Sigmoid colon (tissue), 7 donors: ENCODE data around the gene HACL1. TPM values are rescaled to one million over a fixed set of nuclear protein-coding genes. Genes with fewer than 3 reads are reported as not detected.
"Not testable (repeated sequence)": the region's sequence is repeated elsewhere in the genome, so short reads cannot be mapped to it uniquely, and the experiment has no call there.

ENCODE experiments used
- DNase-seq: peaks from one replicate; pipeline ENCODE4 v3.0.0-alpha.2; 2019
- H3K27ac ChIP-seq, 4 donors: fragments of 200-600 bp; sonication (generic); one replicate each; pipeline ENCODE4 v1.5.1; 2016 to 2019; ENCODE audit warnings: mild to moderate bottlenecking in 1 of 4
- H3K27me3 ChIP-seq, 3 donors: fragments of 200-600 bp; sonication (generic); one replicate each; pipeline ENCODE4 v1.5.1; 2019; ENCODE audit warnings: mild to moderate bottlenecking in 1 of 3
- H3K36me3 ChIP-seq, 4 donors: fragments of 200-600 bp; sonication (generic); one replicate each; pipeline ENCODE4 v1.5.1; 2016 to 2019
- H3K4me1 ChIP-seq, 4 donors: fragments of 200-600 bp; sonication (generic); one replicate each; pipeline ENCODE4 v1.5.1; 2017 to 2019
- H3K4me3 ChIP-seq, 4 donors: fragments of 200-600 bp; sonication (generic); one replicate each; pipeline ENCODE4 v1.5.1; 2017 to 2019; ENCODE audit warnings: mild to moderate bottlenecking in 2 of 4, moderate library complexity in 1 of 4
- H3K9me3 ChIP-seq, 4 donors: fragments of 200-600 bp in 3 of 4; sonication (generic) in 3 of 4; one replicate each; pipeline versions ENCODE4 v1.5.1 to v1.6.1; 2013 to 2019
- EP300 ChIP-seq, 4 donors: sonication (generic); formaldehyde crosslinking; IDR thresholded peaks; one replicate each; pipeline ENCODE4 v1.6.1; 2017; ENCODE audit warnings: antibody characterized with exemption in 4 of 4
- POLR2A ChIP-seq, 2 donors: fragments of 450-650 bp; IDR thresholded peaks; one replicate each; pipeline ENCODE4 v1.6.1; 2016; ENCODE audit warnings: antibody characterized with exemption in 2 of 2, mild to moderate bottlenecking in 2 of 2, moderate library complexity in 2 of 2
- POLR2AphosphoS5 ChIP-seq, 4 donors: sonication (generic); formaldehyde crosslinking; IDR thresholded peaks; one replicate each; pipeline ENCODE4 v1.6.1; 2017; ENCODE audit warnings: antibody characterized with exemption in 4 of 4
- WGBS, 2 donors: extraction: QIAGEN DNeasy Blood & Tissue Kit; methylation state at CpG; one replicate each; pipeline ENCODE4 v1.1.7; 2013; 5-methylcytosine and 5-hydroxymethylcytosine counted together
- intact Hi-C: fragments of 100-400 bp; cut with DNase I; formaldehyde crosslinking; loops from one replicate; pipeline ENCODE4 v1.15.1; 2023
- polyA plus RNA-seq, 3 donors: library from polyadenylated mRNA; stranded (reverse); fragments of 200-250 nt; gene quantifications; one replicate each; pipeline ENCODE4 v1.2.3, GENCODE V29; 2013
- total RNA-seq, 4 donors: library from RNA; depleted of rRNA; stranded (reverse); fragments of >200 nt; gene quantifications; one replicate each; pipeline ENCODE4 v1.1.0, GENCODE V29; 2016
- TF ChIP-seq, protein P1 (sequence below), 4 experiments: fragments of 450-650 bp in 3 of 4; fragments of 200-600 bp in 1 of 4; IDR thresholded peaks; one replicate each; pipeline ENCODE4 v1.5.1; 2016 to 2019; ENCODE audit warnings: antibody characterized with exemption in 4 of 4, mild to moderate bottlenecking in 3 of 4, moderate library complexity in 2 of 4
- donor health status: healthy with polysubstance abuse.
- donor health status: Bipolar disorder and iron deficiency.
- donor health status: healthy.

HACL1 gene
- total and polyA plus RNA-seq, 7 donors, result 10.9 to 24.7 (median 15.5) TPM

DNA sequence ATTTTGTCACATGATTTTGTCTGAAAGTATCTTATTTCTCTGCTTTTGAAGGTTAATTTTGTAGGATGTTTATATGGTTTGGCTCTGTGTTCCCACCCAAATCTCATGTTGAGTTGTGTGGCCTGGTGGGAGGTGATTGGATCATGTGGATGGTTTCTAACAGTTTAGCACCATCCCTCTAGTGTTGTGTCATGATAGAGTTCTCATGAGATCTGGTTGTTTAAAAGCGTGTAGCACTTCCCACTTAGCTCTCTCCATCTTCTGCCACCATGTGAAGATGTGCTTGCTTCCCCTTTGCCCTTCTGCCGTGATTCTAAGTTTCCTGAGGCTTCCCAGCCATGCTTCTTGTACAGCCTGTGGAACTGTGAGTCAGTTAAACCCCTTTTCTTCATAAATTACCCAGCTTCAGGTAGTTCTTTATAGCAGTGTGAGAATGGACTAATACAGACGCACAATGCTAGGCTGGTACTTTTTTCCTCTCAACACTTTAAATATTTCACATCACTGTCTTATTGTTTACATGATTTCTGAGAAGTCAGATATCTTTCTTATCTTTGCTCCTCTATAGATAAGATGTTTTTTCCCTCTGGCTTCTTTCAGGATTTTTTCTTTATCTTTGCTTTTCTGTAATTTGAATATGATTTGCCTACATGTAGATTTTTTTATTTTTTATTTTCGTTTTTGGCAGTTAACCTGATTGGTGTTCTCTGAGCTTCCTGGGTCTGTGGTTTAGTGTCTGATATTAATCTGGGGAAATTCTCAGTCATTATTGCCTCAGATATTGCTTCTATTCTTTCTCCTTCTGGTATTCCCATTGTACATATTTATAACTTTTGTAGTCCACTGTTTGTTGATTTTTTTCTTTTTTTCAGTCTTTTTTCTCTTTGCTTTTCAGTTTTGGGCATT, 22.4 kb upstream of the HACL1 start:
- Histone ChIP-seq H3K4me1 (no peaks in the 10 kb centered on the region), H3K27me3 (no peaks in the 10 kb centered on the region), H3K36me3 (no peaks in the 10 kb centered on the region), H3K4me3 (no peak overlapping the region), H3K27ac (no peak overlapping the region), H3K9me3 (peaks cover 0 to 7% (median 0%) of the 10 kb centered on the region in 4 donors)
- WGBS, 2 donors, result 82 to 83% methylated on average over 4 of the region's 4 CpGs
- no peak for TF ChIP-seq POLR2AphosphoS5 (IDR thresholded peaks at IDR 0.05)
- no peak for TF ChIP-seq POLR2A (IDR thresholded peaks at IDR 0.05)
- TF ChIP-seq, protein P1, sequence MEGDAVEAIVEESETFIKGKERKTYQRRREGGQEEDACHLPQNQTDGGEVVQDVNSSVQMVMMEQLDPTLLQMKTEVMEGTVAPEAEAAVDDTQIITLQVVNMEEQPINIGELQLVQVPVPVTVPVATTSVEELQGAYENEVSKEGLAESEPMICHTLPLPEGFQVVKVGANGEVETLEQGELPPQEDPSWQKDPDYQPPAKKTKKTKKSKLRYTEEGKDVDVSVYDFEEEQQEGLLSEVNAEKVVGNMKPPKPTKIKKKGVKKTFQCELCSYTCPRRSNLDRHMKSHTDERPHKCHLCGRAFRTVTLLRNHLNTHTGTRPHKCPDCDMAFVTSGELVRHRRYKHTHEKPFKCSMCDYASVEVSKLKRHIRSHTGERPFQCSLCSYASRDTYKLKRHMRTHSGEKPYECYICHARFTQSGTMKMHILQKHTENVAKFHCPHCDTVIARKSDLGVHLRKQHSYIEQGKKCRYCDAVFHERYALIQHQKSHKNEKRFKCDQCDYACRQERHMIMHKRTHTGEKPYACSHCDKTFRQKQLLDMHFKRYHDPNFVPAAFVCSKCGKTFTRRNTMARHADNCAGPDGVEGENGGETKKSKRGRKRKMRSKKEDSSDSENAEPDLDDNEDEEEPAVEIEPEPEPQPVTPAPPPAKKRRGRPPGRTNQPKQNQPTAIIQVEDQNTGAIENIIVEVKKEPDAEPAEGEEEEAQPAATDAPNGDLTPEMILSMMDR (IDR thresholded peaks at IDR 0.05), result no peak
- no peak for TF ChIP-seq EP300 (IDR thresholded peaks at IDR 0.05)
- intact Hi-C loops, result no loop called here
- DNase-seq, result no peak

DNA sequence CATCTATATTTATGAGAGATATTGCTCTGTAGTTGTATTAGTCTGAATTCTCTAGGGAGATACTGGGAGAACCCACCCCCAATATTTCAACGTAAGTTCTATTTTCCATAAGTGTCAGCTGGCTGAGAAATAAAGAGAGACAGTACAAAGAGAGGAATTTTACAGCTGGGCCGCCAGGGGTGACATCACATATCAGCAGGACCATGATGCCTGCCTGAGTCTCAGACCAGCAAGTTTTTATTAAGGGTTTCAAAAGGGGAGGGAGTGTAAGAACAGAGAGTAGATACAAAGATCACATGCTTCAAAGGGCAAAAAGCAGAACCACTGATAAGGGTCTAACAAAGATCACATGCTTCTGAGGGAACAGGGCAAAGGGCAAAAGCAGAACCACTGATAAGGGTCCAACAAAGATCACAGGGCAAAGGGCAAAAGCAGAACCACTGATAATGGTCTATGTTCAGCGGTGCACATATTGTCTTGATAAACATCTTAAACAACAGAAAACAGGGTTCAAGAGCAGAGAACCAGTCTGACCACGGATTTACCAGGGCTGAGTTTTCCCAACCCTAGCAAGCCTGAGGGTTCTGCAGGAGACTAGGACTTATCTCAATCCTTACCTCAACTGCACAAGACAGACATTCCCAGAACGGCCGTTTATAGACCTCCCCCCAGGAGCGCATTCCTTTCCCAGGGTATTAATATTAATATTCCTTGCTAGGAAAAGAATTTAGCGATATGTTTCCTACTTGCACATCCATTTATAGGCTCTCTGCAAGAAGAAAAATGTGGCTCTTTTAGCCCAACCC, 18.5 kb upstream of the HACL1 start:
- H3K9me3 ChIP-seq, H3K36me3 ChIP-seq, H3K27ac ChIP-seq, intact Hi-C loops, H3K4me1 ChIP-seq, DNase-seq, H3K4me3 ChIP-seq, H3K27me3 ChIP-seq: not testable (repeated sequence)
- WGBS, 2 donors, result 93 to 95% methylated on average over 8 of the region's 8 CpGs

DNA sequence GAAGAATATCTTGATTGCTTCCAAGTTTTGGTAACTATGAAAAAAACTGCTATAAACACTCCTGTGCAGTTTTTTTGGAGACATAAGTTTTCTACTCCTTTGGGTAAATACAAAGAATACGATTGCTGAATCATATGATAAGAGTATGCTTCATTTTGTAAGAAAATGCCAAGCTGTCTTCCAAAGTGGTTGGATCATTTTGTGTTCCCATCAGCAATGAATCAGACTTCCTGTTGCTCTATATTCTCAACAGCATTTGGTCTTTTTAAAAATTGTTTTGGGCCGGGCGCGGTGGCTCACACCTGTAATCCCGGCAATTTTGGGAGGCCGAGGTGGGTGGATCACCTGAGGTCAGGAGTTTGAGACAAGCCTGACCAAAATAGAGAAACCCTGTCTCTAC, 14.7 kb upstream of the HACL1 start:
- Histone ChIP-seq H3K27me3 (no peaks in the 10 kb centered on the region), H3K4me3 (no peak overlapping the region), H3K27ac (no peak overlapping the region), H3K36me3 (no peaks in the 10 kb centered on the region), H3K4me1 (peaks cover 0 to 21% (median 17%) of the 10 kb centered on the region in 4 donors), H3K9me3 (peaks cover 0 to 7% (median 0%) of the 10 kb centered on the region in 4 donors)
- TF ChIP-seq, protein P1 (IDR thresholded peaks at IDR 0.05), result no peak
- no peak for TF ChIP-seq EP300 (IDR thresholded peaks at IDR 0.05)
- no peak for TF ChIP-seq POLR2A (IDR thresholded peaks at IDR 0.05)
- no peak for TF ChIP-seq POLR2AphosphoS5 (IDR thresholded peaks at IDR 0.05)
- DNase-seq, result no peak
- intact Hi-C loops, result no loop called here
- WGBS, 2 donors, result 96% methylated on average over 6 of the region's 6 CpGs

- H3K4me3 ChIP-seq, result no peak overlapping the region
- peaks cover 0 to 32% (median 27%) of the 10 kb centered on the region in 4 donors for H3K4me1 ChIP-seq
- DNase-seq, result no peak
- H3K9me3 ChIP-seq, result peaks cover 0 to under 1% (median 0%) of the 10 kb centered on the region in 4 donors
- intact Hi-C loops, result no loop called here
- H3K27me3 ChIP-seq, result no peaks in the 10 kb centered on the region
- 88 to 89% methylated on average over 1 of the region's 1 CpG for WGBS, 2 donors
- H3K36me3 ChIP-seq, result no peaks in the 10 kb centered on the region
- no peak overlapping the region for H3K27ac ChIP-seq
- no peak for TF ChIP-seq EP300 (IDR thresholded peaks at IDR 0.05)
Observed at GRCh38 chr3:15614958-15615357, 13.6 kb upstream of the HACL1 start.

DNA sequence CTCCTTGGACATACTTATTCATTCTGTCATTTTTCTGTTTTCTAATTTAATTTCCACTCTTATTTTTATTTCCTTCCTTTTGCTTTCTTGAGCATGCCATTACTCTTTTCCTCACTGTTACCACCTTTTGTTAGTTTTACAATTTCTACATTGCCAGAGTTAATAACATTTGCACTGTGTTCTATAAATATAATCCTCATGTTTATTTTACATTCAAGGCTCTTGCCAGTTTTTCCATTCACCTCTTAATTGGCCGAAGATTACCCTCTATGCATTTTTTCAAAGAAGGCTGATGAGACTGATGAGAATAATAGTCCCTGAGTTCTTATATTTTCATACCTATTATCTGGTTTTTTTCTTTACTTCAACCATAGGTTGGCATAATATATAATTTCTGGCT, 10.6 kb upstream of the HACL1 start:
- WGBS, 2 donors, result 33 to 60% methylated on average over 1 of the region's 1 CpG
- intact Hi-C loops, result no loop called here

More for the DNA sequence above, 10.6 kb upstream of the HACL1 start:
- peaks cover 0 to 47% (median 33%) of the 10 kb centered on the region in 4 donors for H3K4me1 ChIP-seq
- H3K9me3 ChIP-seq, result no peaks in the 10 kb centered on the region
- no peaks in the 10 kb centered on the region for H3K36me3 ChIP-seq
- DNase-seq, result no peak
- H3K27ac ChIP-seq, result peak overlapping the region; percentile 28 to 76 (median 62)
- no peaks in the 10 kb centered on the region for H3K27me3 ChIP-seq
- H3K4me3 ChIP-seq, result no peak overlapping the region
- TF ChIP-seq POLR2A (IDR thresholded peaks at IDR 0.05) (no peak), POLR2AphosphoS5 (IDR thresholded peaks at IDR 0.05) (no peak), EP300 (IDR thresholded peaks at IDR 0.05) (no peak)
- TF ChIP-seq, protein P1 (IDR thresholded peaks at IDR 0.05), result no peak
